Activated T-helper 1 cell treated with anti-CD3 and anti-CD28 coated beads, Interleukin-12 subunit alpha, Interleukin-12 subunit beta, Interleukin-2, Interleukin-4 antibody, amounts not matched to agents 30 ng/mL and 10 ng/mL and 1 ng/mL, durations not matched to agents 14 hours and 24 hours and 36 hours (primary cell): ENCODE measurements around the gene NFIB. TPM values are rescaled to one million over a fixed set of nuclear protein-coding genes. Genes with fewer than 3 reads are reported as not detected.

Experiments used
- DNase-seq: peaks from one replicate; pipeline ENCODE4 v3.0.0; 2021; ENCODE audit warnings: low spot score
- H3K27ac Mint-ChIP-seq: one replicate; pipeline ENCODE4 v1.8.0; 2021; ENCODE audit warnings: mild to moderate bottlenecking, mixed read lengths
- H3K27me3 Mint-ChIP-seq: one replicate; pipeline ENCODE4 v1.8.0; 2022; ENCODE audit warnings: mild to moderate bottlenecking, moderate library complexity, mixed read lengths; ENCODE audit not compliant: insufficient read depth
- H3K36me3 Mint-ChIP-seq: one replicate; pipeline ENCODE4 v1.8.0; 2021; ENCODE audit warnings: low read depth, mixed read lengths
- H3K4me1 Mint-ChIP-seq: one replicate; pipeline ENCODE4 v1.8.0; 2021; ENCODE audit warnings: low read depth, mixed read lengths
- H3K4me3 Mint-ChIP-seq: one replicate; pipeline ENCODE4 v1.8.0; 2021; ENCODE audit warnings: mild to moderate bottlenecking, moderate library complexity, mixed read lengths
- H3K9me3 Mint-ChIP-seq: one replicate; pipeline ENCODE4 v1.8.0; 2021; ENCODE audit warnings: mixed read lengths
- intact Hi-C: fragments of 100-400 bp; cut with micrococcal nuclease; formaldehyde crosslinking; loops from one replicate; pipeline ENCODE4 v1.15.1; 2024
- total RNA-seq: library from RNA; stranded (reverse); gene quantifications from 2 replicates; pipeline ENCODE4 v1.2.3, GENCODE V29; 2022

Gene NFIB
- total RNA-seq, 1 donor from 2014 or later: not detected

DNA sequence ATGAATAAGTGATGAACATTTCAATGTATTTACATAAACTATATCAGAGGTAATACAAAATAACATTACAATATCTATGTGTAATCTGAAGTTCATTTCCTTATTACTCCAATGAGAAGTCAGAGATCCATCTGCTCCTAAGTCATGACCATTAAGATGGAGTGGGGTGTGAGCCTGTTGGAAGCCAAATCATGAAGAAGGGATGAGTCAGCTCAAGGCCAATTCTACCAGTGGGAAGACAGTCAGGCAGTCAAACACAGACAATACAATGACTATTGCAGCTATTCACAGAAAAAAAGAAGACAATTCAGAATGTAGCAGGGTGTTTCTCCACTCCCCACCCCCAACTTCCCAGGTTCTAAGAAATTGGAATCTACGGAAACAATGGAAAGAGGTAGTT is 155.0 kb downstream of the NFIB start:
- no peak overlapping the region for H3K27ac Mint-ChIP-seq
- H3K27me3 Mint-ChIP-seq: peaks cover 2% of the 10 kb centered on the region
- no peak overlapping the region for H3K4me3 Mint-ChIP-seq
- intact Hi-C loops: no loop called here
- no peaks in the 10 kb centered on the region for H3K36me3 Mint-ChIP-seq
- no peaks in the 10 kb centered on the region for H3K9me3 Mint-ChIP-seq
- DNase-seq: no peak
- H3K4me1 Mint-ChIP-seq: no peaks in the 10 kb centered on the region

DNA sequence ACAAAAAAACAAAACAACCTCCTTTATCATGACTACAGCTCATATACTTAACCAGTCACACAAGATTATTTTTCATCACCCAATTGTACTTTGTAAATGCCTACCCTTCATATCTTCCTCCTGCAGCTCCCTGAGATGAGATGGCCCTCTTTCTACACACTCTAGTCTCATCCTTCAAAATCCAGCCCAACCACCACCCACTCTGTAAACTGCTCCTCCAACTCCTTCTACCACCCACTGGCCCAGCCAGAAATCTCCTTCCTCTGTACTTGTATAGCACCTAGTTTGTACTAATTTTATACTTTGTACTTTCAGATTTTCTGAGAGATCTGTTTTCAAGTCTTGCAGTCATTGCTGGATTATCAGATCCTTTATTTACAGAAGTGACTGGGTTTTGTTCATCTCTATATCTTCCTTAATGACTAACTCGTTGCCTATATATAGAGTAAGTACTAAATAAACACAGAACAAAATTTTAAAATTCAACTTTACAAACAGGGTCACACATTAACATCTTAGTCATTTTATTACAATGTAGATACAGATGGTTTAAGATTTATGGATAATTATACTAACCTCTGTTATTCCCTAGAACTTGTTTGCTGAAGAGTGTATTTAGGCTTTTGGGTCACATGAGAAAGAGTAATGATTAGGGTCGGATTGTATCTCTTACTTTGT is 155.7 kb downstream of the NFIB start:
- Mint-ChIP-seq H3K27ac (no peak overlapping the region), H3K4me1 (no peaks in the 10 kb centered on the region), H3K9me3 (no peaks in the 10 kb centered on the region), H3K4me3 (no peak overlapping the region), H3K36me3 (no peaks in the 10 kb centered on the region), H3K27me3 (peaks cover 2% of the 10 kb centered on the region)
- intact Hi-C loops: no loop called here
- DNase-seq: no peak

DNA sequence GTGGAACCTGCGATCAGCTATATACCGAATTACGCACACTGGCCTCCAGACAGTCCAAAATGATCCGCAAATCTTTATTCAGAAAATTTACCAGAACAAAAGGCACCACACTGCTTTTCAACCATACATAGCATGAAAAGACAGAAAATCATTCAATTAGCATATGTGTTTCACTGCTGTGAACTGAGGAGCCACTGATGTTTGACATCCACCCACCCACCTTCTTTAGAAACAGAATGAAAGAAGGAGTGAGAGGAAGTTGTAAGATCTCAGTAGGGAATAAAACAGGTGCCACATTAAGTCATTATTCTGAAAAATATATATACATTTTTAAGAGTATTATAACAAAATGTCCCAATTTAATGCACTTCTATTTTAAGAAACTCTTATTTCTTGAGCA is 156.8 kb downstream of the NFIB start:
- Mint-ChIP-seq H3K27ac (no peak overlapping the region), H3K9me3 (no peaks in the 10 kb centered on the region), H3K27me3 (peaks cover 2% of the 10 kb centered on the region), H3K4me3 (no peak overlapping the region), H3K4me1 (no peaks in the 10 kb centered on the region), H3K36me3 (no peaks in the 10 kb centered on the region)
- intact Hi-C loops: no loop called here
- DNase-seq: no peak

DNA sequence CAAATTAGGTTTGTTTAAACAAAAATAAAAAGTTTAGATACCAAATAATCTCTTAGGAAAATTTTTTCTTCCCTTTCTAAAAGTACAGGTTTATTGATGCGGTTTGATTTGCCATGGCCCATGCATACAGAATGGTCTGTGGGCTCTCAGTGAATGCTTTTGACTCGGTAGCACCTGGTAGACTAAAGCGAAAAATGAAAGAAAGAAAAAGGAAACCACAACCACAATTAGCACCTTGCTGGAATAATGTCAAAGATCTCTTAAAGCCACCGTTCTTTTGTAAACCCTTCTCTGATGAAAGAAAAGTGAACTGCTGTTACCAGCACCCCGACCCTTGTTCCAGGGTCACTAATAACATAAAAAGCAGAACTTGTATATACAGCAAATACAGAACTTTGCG is 157.9 kb downstream of the NFIB start:
- no peak for DNase-seq
- no peaks in the 10 kb centered on the region for H3K36me3 Mint-ChIP-seq
- intact Hi-C loops: no loop called here
- no peaks in the 10 kb centered on the region for H3K9me3 Mint-ChIP-seq
- H3K4me3 Mint-ChIP-seq: no peak overlapping the region
- no peaks in the 10 kb centered on the region for H3K4me1 Mint-ChIP-seq
- H3K27ac Mint-ChIP-seq: no peak overlapping the region
- peaks cover 2% of the 10 kb centered on the region for H3K27me3 Mint-ChIP-seq

DNA sequence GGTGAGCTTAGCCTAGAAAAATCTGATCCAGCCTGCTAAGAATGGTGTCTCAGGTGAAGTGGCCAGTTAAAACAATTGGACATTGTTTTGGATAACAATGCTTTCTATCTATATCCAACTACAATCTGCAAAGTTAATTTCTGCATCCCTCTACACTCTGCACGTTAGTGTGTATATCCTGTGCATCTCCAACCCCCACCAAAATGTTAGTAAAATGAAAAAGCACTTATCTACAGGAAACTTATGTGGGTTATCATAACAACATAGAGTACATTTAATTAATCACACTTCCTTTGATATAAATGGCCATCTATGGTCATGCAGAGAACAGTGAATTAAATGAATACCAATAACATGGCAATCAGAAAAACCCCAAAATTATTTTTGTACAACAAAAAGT is 158.7 kb downstream of the NFIB start:
- DNase-seq: no peak
- Mint-ChIP-seq H3K27ac (no peak overlapping the region), H3K36me3 (no peaks in the 10 kb centered on the region), H3K27me3 (peaks cover 2% of the 10 kb centered on the region), H3K4me1 (no peaks in the 10 kb centered on the region), H3K4me3 (no peak overlapping the region), H3K9me3 (no peaks in the 10 kb centered on the region)
- intact Hi-C loops: no loop called here

DNA sequence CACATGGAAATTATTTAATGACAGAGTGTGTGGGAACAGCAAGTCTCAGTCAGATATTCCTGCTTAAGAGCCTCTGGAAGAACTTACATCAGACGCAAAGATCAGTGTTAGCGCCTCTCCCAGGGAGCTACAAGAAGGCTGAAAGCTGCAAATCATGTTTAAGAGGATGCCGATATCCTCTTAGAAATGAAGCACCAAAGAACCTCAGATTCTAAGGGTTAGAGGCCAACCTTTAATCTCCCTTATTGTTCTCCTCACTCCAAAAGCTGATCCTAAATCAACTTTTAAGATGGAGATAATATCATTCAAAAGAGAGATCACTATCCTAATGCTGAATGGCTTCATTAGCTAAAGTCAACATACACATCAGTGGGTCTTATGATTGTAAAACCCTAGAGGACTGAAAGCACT is 160.6 kb downstream of the NFIB start:
- Mint-ChIP-seq H3K27me3 (no peaks in the 10 kb centered on the region), H3K36me3 (no peaks in the 10 kb centered on the region), H3K27ac (no peak overlapping the region), H3K4me3 (no peak overlapping the region), H3K4me1 (no peaks in the 10 kb centered on the region), H3K9me3 (no peaks in the 10 kb centered on the region)
- intact Hi-C loops: no loop called here
- DNase-seq: no peak

DNA sequence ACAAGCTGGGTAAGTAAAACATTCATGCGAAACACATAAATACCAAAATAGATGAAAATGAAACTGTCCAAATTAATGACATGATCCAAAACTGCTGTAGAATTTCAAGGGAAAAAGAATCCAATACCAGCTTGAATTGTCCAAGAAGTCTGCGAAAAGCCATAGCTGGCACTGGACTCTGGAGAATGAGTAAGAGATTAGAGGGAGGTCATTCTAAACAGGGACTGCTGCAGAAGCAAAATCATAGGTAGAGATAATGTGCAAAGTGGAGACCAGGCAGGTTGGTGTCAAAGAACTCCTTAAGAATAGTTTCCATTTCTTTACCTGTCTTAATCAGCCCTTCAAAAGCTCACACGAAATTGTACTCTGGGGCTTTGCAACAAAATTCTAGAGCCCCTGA is 162.5 kb downstream of the NFIB start:
- no peaks in the 10 kb centered on the region for H3K9me3 Mint-ChIP-seq
- H3K4me3 Mint-ChIP-seq: no peak overlapping the region
- no peak overlapping the region for H3K27ac Mint-ChIP-seq
- no peaks in the 10 kb centered on the region for H3K4me1 Mint-ChIP-seq
- no peaks in the 10 kb centered on the region for H3K36me3 Mint-ChIP-seq
- H3K27me3 Mint-ChIP-seq: no peaks in the 10 kb centered on the region
- no peak for DNase-seq
- intact Hi-C loops: no loop called here

DNA sequence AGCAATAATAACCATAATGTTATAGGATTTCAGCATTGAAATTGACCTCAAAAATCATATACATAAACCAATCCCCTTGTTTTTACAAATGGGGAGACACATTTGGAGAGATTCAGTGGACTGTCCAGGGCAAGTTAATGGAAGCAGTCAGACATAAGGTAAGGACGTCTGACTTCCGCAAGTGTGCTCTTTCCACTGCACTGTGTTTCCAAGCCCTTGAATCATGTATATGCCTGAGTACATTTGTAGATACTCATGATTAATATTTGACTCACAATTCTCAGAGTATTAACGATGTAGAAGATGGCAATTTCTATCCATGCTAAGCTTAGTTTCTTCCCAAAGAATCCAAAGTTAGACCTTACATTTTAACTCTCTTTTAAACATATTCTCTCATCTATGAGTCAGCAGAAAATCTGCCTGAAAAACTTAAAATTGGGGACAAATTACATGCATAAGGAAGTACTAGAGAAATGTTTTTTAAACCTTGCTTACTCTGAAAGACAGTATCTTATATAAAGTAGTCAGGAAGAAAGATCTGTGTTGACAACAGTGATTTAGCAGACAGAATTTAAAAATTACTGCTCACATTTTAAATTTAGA is 165.3 kb downstream of the NFIB start:
- H3K27ac Mint-ChIP-seq: no peak overlapping the region
- no peaks in the 10 kb centered on the region for H3K9me3 Mint-ChIP-seq
- intact Hi-C loops: no loop called here
- no peaks in the 10 kb centered on the region for H3K27me3 Mint-ChIP-seq
- no peaks in the 10 kb centered on the region for H3K36me3 Mint-ChIP-seq
- no peak for DNase-seq
- H3K4me3 Mint-ChIP-seq: no peak overlapping the region
- H3K4me1 Mint-ChIP-seq: no peaks in the 10 kb centered on the region

DNA sequence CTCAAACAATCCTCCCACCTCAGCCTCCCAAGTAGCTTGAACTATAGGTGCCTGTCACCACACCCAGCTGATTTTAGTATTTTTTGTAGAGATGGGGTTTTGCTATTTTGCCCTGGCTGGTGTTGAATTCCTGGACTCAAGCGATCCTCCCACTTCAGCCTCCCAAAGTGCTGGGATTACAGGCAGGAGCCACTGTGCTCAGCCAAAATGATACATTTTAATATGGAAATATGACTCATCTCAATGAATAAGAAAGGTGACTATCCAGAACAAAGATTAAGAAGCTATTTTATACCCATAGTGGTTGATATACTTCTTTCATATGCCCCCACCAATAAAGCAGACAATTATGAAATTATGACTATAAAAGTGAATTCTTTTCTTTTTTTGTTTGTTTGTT is 166.2 kb downstream of the NFIB start:
- intact Hi-C loops: no loop called here

DNA sequence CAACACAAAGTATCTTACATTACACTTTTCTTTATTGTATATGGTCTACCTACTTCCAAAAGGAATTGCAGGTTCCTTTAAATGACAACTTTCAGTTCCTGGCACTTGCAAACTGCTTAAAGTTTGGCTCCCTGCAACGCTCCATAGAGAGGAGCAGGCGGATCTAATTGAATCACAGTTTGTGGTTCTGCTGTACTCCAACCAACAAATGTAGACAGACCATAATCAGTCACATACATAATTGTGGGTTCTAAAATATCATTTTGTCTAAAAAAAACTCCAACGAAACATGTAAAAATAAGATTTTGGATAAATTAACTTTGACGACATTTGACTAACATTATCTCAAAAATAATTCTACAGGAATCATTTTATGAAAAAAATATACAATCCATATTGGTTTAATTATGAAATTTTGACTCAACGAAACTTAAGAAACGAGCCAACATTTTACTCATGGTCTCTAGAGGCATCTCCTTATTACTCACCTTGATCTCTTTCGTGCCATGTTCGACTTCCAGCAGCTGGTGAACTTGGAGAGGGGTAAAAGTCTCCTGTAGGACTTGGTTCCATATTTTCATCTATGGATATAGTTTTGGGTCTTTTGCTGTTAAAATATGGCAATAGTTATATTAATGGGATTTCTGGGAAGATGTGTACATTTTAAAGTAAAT is 167.6 kb downstream of the NFIB start:
- no peak for DNase-seq
- no peaks in the 10 kb centered on the region for H3K4me1 Mint-ChIP-seq
- H3K9me3 Mint-ChIP-seq: no peaks in the 10 kb centered on the region
- intact Hi-C loops: no loop called here
- H3K27me3 Mint-ChIP-seq: no peaks in the 10 kb centered on the region
- no peak overlapping the region for H3K27ac Mint-ChIP-seq
- H3K36me3 Mint-ChIP-seq: no peaks in the 10 kb centered on the region
- H3K4me3 Mint-ChIP-seq: no peak overlapping the region

More for the DNA sequence above, 166.2 kb downstream of the NFIB start:
- H3K27me3 Mint-ChIP-seq: no peaks in the 10 kb centered on the region
- no peak overlapping the region for H3K27ac Mint-ChIP-seq
- H3K4me1 Mint-ChIP-seq: no peaks in the 10 kb centered on the region
- H3K9me3 Mint-ChIP-seq: no peaks in the 10 kb centered on the region
- no peak for DNase-seq
- H3K4me3 Mint-ChIP-seq: no peak overlapping the region
- H3K36me3 Mint-ChIP-seq: no peaks in the 10 kb centered on the region

DNA sequence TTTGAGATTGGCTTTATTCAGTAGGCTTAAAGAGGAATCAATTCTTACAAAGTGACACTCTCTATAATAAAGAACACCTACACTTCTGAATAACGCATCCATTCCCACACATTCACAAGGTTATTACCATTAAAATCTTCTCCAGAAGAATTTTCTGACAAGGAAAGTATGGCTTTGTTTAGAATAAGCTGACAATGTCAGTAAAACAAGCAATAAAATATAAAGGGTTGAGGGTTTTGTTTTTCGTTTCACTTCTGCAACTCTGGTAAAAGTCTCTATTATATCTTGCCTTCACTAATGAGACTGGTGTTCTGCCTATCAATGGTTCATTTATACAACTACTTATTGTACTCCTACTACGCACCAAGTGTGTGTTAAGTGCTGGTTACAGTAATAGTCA is 169.7 kb downstream of the NFIB start:
- no peaks in the 10 kb centered on the region for H3K4me1 Mint-ChIP-seq
- H3K4me3 Mint-ChIP-seq: no peak overlapping the region
- no peaks in the 10 kb centered on the region for H3K27me3 Mint-ChIP-seq
- H3K9me3 Mint-ChIP-seq: no peaks in the 10 kb centered on the region
- no peaks in the 10 kb centered on the region for H3K36me3 Mint-ChIP-seq
- DNase-seq: no peak
- no peak overlapping the region for H3K27ac Mint-ChIP-seq
- intact Hi-C loops: no loop called here

DNA sequence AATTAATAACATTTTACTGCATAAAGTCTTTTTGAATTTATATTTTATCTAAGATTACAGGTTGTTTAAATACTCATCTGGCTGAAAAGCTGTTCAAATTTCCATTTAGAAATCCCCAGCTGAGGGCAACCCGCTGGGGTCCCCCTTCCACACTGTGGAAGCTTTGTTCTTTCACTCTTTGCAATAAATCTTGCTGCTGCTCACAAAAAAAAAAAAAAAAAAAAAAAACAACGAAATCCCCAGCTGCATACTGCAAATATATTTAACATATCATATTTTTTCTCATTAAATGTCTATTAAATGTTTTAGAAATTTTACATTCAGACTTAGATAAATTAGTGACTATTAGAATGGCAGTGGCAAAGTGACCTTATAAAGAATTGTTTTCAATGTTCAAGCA is 172.2 kb downstream of the NFIB start:
- Mint-ChIP-seq H3K36me3 (no peaks in the 10 kb centered on the region), H3K9me3 (no peaks in the 10 kb centered on the region)

DNA sequence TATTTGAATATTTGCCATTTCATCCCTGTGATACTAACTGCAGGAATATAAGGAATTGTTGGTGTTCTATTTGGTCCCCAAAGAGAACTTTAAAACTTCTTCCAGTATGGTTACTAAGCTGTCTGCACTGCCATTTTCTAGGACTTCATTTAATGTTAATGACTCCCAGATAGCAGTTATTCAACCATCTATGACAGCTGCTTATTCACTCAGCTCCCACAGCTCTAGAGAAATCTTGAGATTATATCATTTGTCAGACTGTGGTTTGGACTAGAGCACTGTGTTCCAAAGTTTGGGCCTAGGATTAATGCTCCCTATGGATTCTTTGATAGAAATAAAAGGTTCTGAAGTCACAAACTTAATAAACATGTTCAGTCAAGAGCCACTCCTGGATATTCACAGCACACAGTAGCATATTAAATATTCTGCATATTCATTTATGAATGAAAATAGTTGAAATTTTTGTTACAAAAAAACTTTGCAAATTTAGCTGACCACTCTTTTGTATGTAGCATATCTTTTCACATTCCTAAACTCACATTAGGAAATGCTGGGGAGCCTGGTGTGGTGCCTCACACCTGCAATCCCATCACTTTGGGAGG is 173.7 kb downstream of the NFIB start:
- H3K36me3 Mint-ChIP-seq: no peaks in the 10 kb centered on the region
- no peak overlapping the region for H3K27ac Mint-ChIP-seq
- H3K27me3 Mint-ChIP-seq: no peaks in the 10 kb centered on the region
- intact Hi-C loops: no loop called here
- no peak overlapping the region for H3K4me3 Mint-ChIP-seq
- DNase-seq: no peak
- H3K9me3 Mint-ChIP-seq: no peaks in the 10 kb centered on the region
- H3K4me1 Mint-ChIP-seq: no peaks in the 10 kb centered on the region

More for the DNA sequence above, 172.2 kb downstream of the NFIB start:
- intact Hi-C loops: no loop called here
- Mint-ChIP-seq H3K27me3 (no peaks in the 10 kb centered on the region), H3K4me3 (no peak overlapping the region), H3K4me1 (no peaks in the 10 kb centered on the region), H3K27ac (no peak overlapping the region)
- DNase-seq: no peak
